NT2/D1 (cell line): ENCODE results near the gene SOAT1.

Experiments
- DNase-seq: peaks from one replicate; pipeline ENCODE4 v3.0.0-alpha.2; 2011; ENCODE audit warnings: low read depth, low spot score
- H3K27me3 ChIP-seq: 2 replicates; pipeline ENCODE4 v1.6.0; 2011; ENCODE audit warnings: mild to moderate bottlenecking; ENCODE audit not compliant: insufficient read length, insufficient read depth
- H3K36me3 ChIP-seq: 2 replicates; pipeline ENCODE4 v1.6.1; 2011; ENCODE audit warnings: mild to moderate bottlenecking, low read length, mixed read lengths; ENCODE audit not compliant: insufficient read depth, insufficient read length
- H3K4me1 ChIP-seq: 2 replicates; pipeline ENCODE4 v1.5.1; 2011; ENCODE audit not compliant: insufficient read depth, insufficient read length
- H3K4me3 ChIP-seq: 2 replicates; pipeline ENCODE4 v1.5.1; 2011; ENCODE audit warnings: low read depth; ENCODE audit not compliant: insufficient read length
- H3K9ac ChIP-seq: 2 replicates; pipeline ENCODE4 v1.6.0; 2011; ENCODE audit warnings: low read depth; ENCODE audit not compliant: insufficient read length
- H3K9me3 ChIP-seq: 2 replicates; pipeline ENCODE4 v1.5.1; 2011; ENCODE audit warnings: mild to moderate bottlenecking, low read length; ENCODE audit not compliant: insufficient read depth
- SUZ12 ChIP-seq: IDR thresholded peaks from 2 replicates; pipeline ENCODE4 v1.6.1; 2011; ENCODE audit not compliant: insufficient read length, insufficient read depth; ENCODE audit errors: extremely low read depth
- YY1 ChIP-seq: IDR thresholded peaks from 2 replicates; pipeline ENCODE4 v1.6.1; 2011; ENCODE audit not compliant: insufficient read length, insufficient read depth
- ZNF274 ChIP-seq: IDR thresholded peaks from 2 replicates; pipeline ENCODE4 v1.6.1; 2011; ENCODE audit warnings: mild to moderate bottlenecking, low read depth, low read length

The SOAT1 gene

GRCh38 chr1:179295164-179295755, 1.7 kb downstream of the SOAT1 start:
- Histone ChIP-seq H3K36me3 (peaks cover 3% of the 10 kb centered on the region), H3K9me3 (no peaks in the 10 kb centered on the region), H3K4me1 (peaks cover 3% of the 10 kb centered on the region), H3K9ac (peak overlapping the region; percentile 46), H3K4me3 (peak overlapping the region; percentile 3), H3K27me3 (peaks cover 29% of the 10 kb centered on the region)
- no peak for DNase-seq
- TF ChIP-seq ZNF274 (no peak), SUZ12 (no peak), YY1 (no peak)

GRCh38 chr1:179296356-179297104, 2.9 kb downstream of the SOAT1 start:
- peak; percentile 47 for DNase-seq
- peaks cover 3% of the 10 kb centered on the region for H3K36me3 ChIP-seq
- H3K9ac ChIP-seq: no peak overlapping the region
- no peak overlapping the region for H3K4me3 ChIP-seq
- H3K27me3 ChIP-seq: peaks cover 29% of the 10 kb centered on the region
- peaks cover 3% of the 10 kb centered on the region for H3K4me1 ChIP-seq
- H3K9me3 ChIP-seq: no peaks in the 10 kb centered on the region
- TF ChIP-seq YY1 (no peak), SUZ12 (no peak), ZNF274 (no peak)

GRCh38 chr1:179297105-179297378, 3.4 kb downstream of the SOAT1 start:
- Histone ChIP-seq H3K4me3 (no peak overlapping the region), H3K36me3 (peaks cover 4% of the 10 kb centered on the region), H3K27me3 (peaks cover 28% of the 10 kb centered on the region), H3K9ac (no peak overlapping the region), H3K9me3 (no peaks in the 10 kb centered on the region), H3K4me1 (peaks cover 3% of the 10 kb centered on the region)
- no peak for TF ChIP-seq SUZ12
- no peak for TF ChIP-seq ZNF274
- no peak for TF ChIP-seq YY1
- DNase-seq: no peak

- no peak for DNase-seq
- Histone ChIP-seq H3K4me1 (peaks cover 3% of the 10 kb centered on the region), H3K27me3 (peaks cover 17% of the 10 kb centered on the region), H3K4me3 (no peak overlapping the region), H3K9me3 (no peaks in the 10 kb centered on the region), H3K9ac (no peak overlapping the region), H3K36me3 (peaks cover 21% of the 10 kb centered on the region)
- TF ChIP-seq SUZ12 (no peak), ZNF274 (no peak), YY1 (no peak)
Observed at GRCh38 chr1:179298952-179299351, 5.4 kb downstream of the SOAT1 start.

- no peak for DNase-seq
- peaks cover 13% of the 10 kb centered on the region for H3K27me3 ChIP-seq
- TF ChIP-seq SUZ12 (no peak), ZNF274 (no peak), YY1 (no peak)
- H3K9me3 ChIP-seq: no peaks in the 10 kb centered on the region
- peaks cover under 1% of the 10 kb centered on the region for H3K4me1 ChIP-seq
- peaks cover 31% of the 10 kb centered on the region for H3K36me3 ChIP-seq
- H3K4me3 ChIP-seq: no peak overlapping the region
- H3K9ac ChIP-seq: no peak overlapping the region
Observed at GRCh38 chr1:179300112-179300511, 6.5 kb downstream of the SOAT1 start.

GRCh38 chr1:179302070-179302469, 8.5 kb downstream of the SOAT1 start:
- peaks cover 6% of the 10 kb centered on the region for H3K27me3 ChIP-seq
- no peak overlapping the region for H3K4me3 ChIP-seq
- H3K9me3 ChIP-seq: no peaks in the 10 kb centered on the region
- no peaks in the 10 kb centered on the region for H3K4me1 ChIP-seq
- TF ChIP-seq YY1 (no peak), ZNF274 (no peak), SUZ12 (no peak)
- H3K36me3 ChIP-seq: peaks cover 33% of the 10 kb centered on the region
- no peak overlapping the region for H3K9ac ChIP-seq
- no peak for DNase-seq

- peaks cover 4% of the 10 kb centered on the region for H3K27me3 ChIP-seq
- no peaks in the 10 kb centered on the region for H3K9me3 ChIP-seq
- H3K9ac ChIP-seq: no peak overlapping the region
- no peak for DNase-seq
- TF ChIP-seq ZNF274 (no peak), SUZ12 (no peak), YY1 (no peak)
- H3K4me3 ChIP-seq: no peak overlapping the region
- H3K36me3 ChIP-seq: peaks cover 42% of the 10 kb centered on the region
- no peaks in the 10 kb centered on the region for H3K4me1 ChIP-seq
Observed at GRCh38 chr1:179303200-179303785, 9.7 kb downstream of the SOAT1 start.
